Prostate gland (tissue), 2 donors: ENCODE measurements around the gene ITGA2B.
"Not testable (repeated sequence)": the region's sequence is repeated elsewhere in the genome, so short reads cannot be mapped to it uniquely, and the experiment has no call there.

Experiments
- CTCF ChIP-seq, 4 experiments: fragments of 200-600 bp in 2 of 4; fragments of 450-650 bp in 2 of 4; sonication (generic) in 2 of 4; IDR thresholded peaks; 1 replicate in 3 of 4; 2 replicates in 1 of 4; pipeline ENCODE4 v1.5.1; 2016 to 2019; ENCODE audit warnings: antibody characterized with exemption in 4 of 4, mild to moderate bottlenecking in 2 of 4, moderate library complexity in 2 of 4
- POLR2A ChIP-seq: fragments of 450-650 bp; IDR thresholded peaks from one replicate; pipeline ENCODE4 v1.6.1; 2016; ENCODE audit warnings: antibody characterized with exemption, mild to moderate bottlenecking
- POLR2AphosphoS5 ChIP-seq: sonication (generic); formaldehyde crosslinking; IDR thresholded peaks from one replicate; pipeline ENCODE4 v1.6.1; 2017; ENCODE audit warnings: antibody characterized with exemption

DNA sequence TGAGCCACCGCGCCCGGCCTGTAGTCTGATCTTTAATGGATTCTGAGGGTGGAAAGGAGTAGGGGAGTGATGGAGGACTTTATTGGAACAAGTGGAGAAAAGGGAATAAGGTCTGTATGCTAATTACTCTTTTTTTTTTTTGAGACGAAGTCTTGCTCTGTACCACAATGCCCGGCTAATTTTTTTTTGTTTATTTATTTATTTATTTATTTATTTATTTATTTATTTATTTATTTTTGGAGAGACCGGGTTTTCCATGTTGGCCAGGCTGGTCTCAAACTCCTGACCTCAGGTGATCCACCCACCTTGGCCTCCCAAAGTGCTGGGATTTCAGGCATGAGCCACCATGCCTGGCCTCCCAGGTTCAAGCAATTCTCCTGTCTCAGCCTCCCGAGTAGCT is 59.9 kb downstream of the ITGA2B start:
- TF ChIP-seq CTCF (IDR thresholded peaks at IDR 0.05); POLR2A; POLR2AphosphoS5: not testable (repeated sequence)
